ENCODE data around the gene C4BPA.

Gene C4BPA

GRCh38 chr1:207191061-207191460, 87.0 kb downstream of the C4BPA start:
- DNase-seq (ENCODE audit: low spot score), result no peak

- DNase-seq (ENCODE audit: low spot score), result no peak
Observed at GRCh38 chr1:207191776-207192175, 87.7 kb downstream of the C4BPA start.

GRCh38 chr1:207194197-207194596, 90.2 kb downstream of the C4BPA start:
- DNase-seq (ENCODE audit: low spot score), result no peak

Measured in hematopoietic multipotent progenitor cell treated with erythropoietin and hydrocortisone succinate and interleukin-3 and kit ligand, for 17 days (in vitro differentiated cells).